ENCODE measurements around the gene SEC22A.

The SEC22A gene

DNA sequence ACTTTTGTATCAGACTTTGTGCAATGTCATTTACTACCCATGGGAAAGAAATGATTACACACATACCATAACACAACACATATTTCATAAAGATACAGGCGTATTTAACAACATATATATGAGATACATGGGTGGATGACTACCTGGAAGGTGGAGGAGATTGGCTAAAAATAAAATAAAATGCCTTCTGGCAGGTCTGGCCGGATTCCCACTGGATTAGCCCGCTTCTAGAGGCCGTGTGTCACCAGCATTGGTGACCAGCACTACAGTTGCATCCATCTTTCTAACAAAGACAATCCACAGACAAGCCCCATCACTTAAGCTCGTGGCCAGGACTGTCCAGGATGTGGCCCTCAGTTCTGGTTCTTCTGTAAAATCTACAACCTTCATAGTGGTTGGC lies 21.0 kb upstream of the SEC22A start:
- Histone ChIP-seq H3K36me3 (ENCODE audit: insufficient read depth, low read length) (no peaks in the 10 kb centered on the region), H2AFZ (ENCODE audit: low read length) (no peak overlapping the region), H4K20me1 (ENCODE audit: insufficient read depth, low read length, poor library complexity, severe bottlenecking) (no peaks in the 10 kb centered on the region), H3K9me3 (ENCODE audit: insufficient read depth, low read depth, low read length) (no peaks in the 10 kb centered on the region), H3K79me2 (ENCODE audit: insufficient read depth, low read length) (no peaks in the 10 kb centered on the region), H3K4me3 (ENCODE audit: low read length, poor library complexity, severe bottlenecking) (no peak overlapping the region), H3K27me3 (ENCODE audit: insufficient read depth, low read length, poor library complexity, severe bottlenecking) (no peaks in the 10 kb centered on the region), H3K9ac (ENCODE audit: low read depth, low read length, poor library complexity, severe bottlenecking) (no peak overlapping the region), H3K4me1 (ENCODE audit: insufficient read depth, low read length, poor library complexity, severe bottlenecking) (no peaks in the 10 kb centered on the region), H3K4me2 (ENCODE audit: low read depth, low read length, poor library complexity, severe bottlenecking) (no peak overlapping the region), H3F3A (ENCODE audit: low read depth) (no peaks in the 10 kb centered on the region), H3K9me2 (replicated peaks; ENCODE audit: low read depth, low read length) (no peaks in the 10 kb centered on the region)
- TF ChIP-seq, protein P1, sequence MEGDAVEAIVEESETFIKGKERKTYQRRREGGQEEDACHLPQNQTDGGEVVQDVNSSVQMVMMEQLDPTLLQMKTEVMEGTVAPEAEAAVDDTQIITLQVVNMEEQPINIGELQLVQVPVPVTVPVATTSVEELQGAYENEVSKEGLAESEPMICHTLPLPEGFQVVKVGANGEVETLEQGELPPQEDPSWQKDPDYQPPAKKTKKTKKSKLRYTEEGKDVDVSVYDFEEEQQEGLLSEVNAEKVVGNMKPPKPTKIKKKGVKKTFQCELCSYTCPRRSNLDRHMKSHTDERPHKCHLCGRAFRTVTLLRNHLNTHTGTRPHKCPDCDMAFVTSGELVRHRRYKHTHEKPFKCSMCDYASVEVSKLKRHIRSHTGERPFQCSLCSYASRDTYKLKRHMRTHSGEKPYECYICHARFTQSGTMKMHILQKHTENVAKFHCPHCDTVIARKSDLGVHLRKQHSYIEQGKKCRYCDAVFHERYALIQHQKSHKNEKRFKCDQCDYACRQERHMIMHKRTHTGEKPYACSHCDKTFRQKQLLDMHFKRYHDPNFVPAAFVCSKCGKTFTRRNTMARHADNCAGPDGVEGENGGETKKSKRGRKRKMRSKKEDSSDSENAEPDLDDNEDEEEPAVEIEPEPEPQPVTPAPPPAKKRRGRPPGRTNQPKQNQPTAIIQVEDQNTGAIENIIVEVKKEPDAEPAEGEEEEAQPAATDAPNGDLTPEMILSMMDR (conservative IDR thresholded peaks at IDR 0.05; ENCODE audit: low read length): no peak
- TF ChIP-seq EZH2phosphoT487 (IDR thresholded peaks at IDR 0.05; ENCODE audit: borderline replicate concordance): no peak

- no peaks in the 10 kb centered on the region for H3K27me3 ChIP-seq (ENCODE audit: insufficient read depth, low read length, poor library complexity, severe bottlenecking)
- no peak overlapping the region for H3K4me3 ChIP-seq (ENCODE audit: low read length, poor library complexity, severe bottlenecking)
- no peak for TF ChIP-seq EZH2phosphoT487 (IDR thresholded peaks at IDR 0.05; ENCODE audit: borderline replicate concordance)
- TF ChIP-seq, protein P1 (conservative IDR thresholded peaks at IDR 0.05; ENCODE audit: low read length): no peak
- no peak overlapping the region for H3K9ac ChIP-seq (ENCODE audit: low read depth, low read length, poor library complexity, severe bottlenecking)
- H2AFZ ChIP-seq (ENCODE audit: low read length): no peak overlapping the region
- H3K4me1 ChIP-seq (ENCODE audit: insufficient read depth, low read length, poor library complexity, severe bottlenecking): no peaks in the 10 kb centered on the region
- H3K9me3 ChIP-seq (ENCODE audit: insufficient read depth, low read depth, low read length): no peaks in the 10 kb centered on the region
- no peak overlapping the region for H3K4me2 ChIP-seq (ENCODE audit: low read depth, low read length, poor library complexity, severe bottlenecking)
- no peaks in the 10 kb centered on the region for H3F3A ChIP-seq (ENCODE audit: low read depth)
- H3K79me2 ChIP-seq (ENCODE audit: insufficient read depth, low read length): no peaks in the 10 kb centered on the region
- H3K36me3 ChIP-seq (ENCODE audit: insufficient read depth, low read length): no peaks in the 10 kb centered on the region
- H4K20me1 ChIP-seq (ENCODE audit: insufficient read depth, low read length, poor library complexity, severe bottlenecking): no peaks in the 10 kb centered on the region
- H3K9me2 ChIP-seq (replicated peaks; ENCODE audit: low read depth, low read length): no peaks in the 10 kb centered on the region
Observed at GRCh38 chr3:123186695-123187094, 15.0 kb upstream of the SEC22A start.

- no peaks in the 10 kb centered on the region for H3F3A ChIP-seq (ENCODE audit: low read depth)
- no peak overlapping the region for H2AFZ ChIP-seq (ENCODE audit: low read length)
- no peak for TF ChIP-seq EZH2phosphoT487 (IDR thresholded peaks at IDR 0.05; ENCODE audit: borderline replicate concordance)
- TF ChIP-seq, protein P1 (conservative IDR thresholded peaks at IDR 0.05; ENCODE audit: low read length): no peak
- H3K9me2 ChIP-seq (replicated peaks; ENCODE audit: low read depth, low read length): no peaks in the 10 kb centered on the region
- no peaks in the 10 kb centered on the region for H3K27me3 ChIP-seq (ENCODE audit: insufficient read depth, low read length, poor library complexity, severe bottlenecking)
- no peaks in the 10 kb centered on the region for H3K79me2 ChIP-seq (ENCODE audit: insufficient read depth, low read length)
- no peaks in the 10 kb centered on the region for H3K4me1 ChIP-seq (ENCODE audit: insufficient read depth, low read length, poor library complexity, severe bottlenecking)
- H3K36me3 ChIP-seq (ENCODE audit: insufficient read depth, low read length): no peaks in the 10 kb centered on the region
- no peaks in the 10 kb centered on the region for H4K20me1 ChIP-seq (ENCODE audit: insufficient read depth, low read length, poor library complexity, severe bottlenecking)
- H3K4me2 ChIP-seq (ENCODE audit: low read depth, low read length, poor library complexity, severe bottlenecking): no peak overlapping the region
- H3K9me3 ChIP-seq (ENCODE audit: insufficient read depth, low read depth, low read length): no peaks in the 10 kb centered on the region
- H3K4me3 ChIP-seq (ENCODE audit: low read length, poor library complexity, severe bottlenecking): no peak overlapping the region
- H3K9ac ChIP-seq (ENCODE audit: low read depth, low read length, poor library complexity, severe bottlenecking): no peak overlapping the region
Observed at GRCh38 chr3:123188058-123188457, 13.7 kb upstream of the SEC22A start.
